ENCODE data around the gene AUTS2.

Gene AUTS2

GRCh38 chr7:69749994-69750393, 151.7 kb downstream of the AUTS2 start:
- Mint-ChIP-seq H3K36me3 (ENCODE audit: low read depth) (no peaks in the 10 kb centered on the region), H3K4me1 (peaks cover 31% of the 10 kb centered on the region), H3K27me3 (ENCODE audit: low read depth) (no peaks in the 10 kb centered on the region), H3K27ac (no peak overlapping the region), H3K9me3 (no peaks in the 10 kb centered on the region), H3K4me3 (no peak overlapping the region)
- TF ChIP-seq, protein P1, sequence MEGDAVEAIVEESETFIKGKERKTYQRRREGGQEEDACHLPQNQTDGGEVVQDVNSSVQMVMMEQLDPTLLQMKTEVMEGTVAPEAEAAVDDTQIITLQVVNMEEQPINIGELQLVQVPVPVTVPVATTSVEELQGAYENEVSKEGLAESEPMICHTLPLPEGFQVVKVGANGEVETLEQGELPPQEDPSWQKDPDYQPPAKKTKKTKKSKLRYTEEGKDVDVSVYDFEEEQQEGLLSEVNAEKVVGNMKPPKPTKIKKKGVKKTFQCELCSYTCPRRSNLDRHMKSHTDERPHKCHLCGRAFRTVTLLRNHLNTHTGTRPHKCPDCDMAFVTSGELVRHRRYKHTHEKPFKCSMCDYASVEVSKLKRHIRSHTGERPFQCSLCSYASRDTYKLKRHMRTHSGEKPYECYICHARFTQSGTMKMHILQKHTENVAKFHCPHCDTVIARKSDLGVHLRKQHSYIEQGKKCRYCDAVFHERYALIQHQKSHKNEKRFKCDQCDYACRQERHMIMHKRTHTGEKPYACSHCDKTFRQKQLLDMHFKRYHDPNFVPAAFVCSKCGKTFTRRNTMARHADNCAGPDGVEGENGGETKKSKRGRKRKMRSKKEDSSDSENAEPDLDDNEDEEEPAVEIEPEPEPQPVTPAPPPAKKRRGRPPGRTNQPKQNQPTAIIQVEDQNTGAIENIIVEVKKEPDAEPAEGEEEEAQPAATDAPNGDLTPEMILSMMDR (IDR thresholded peaks at IDR 0.05; ENCODE audit: unreplicated experiment in 3 of 3) = no peak

GRCh38 chr7:69751026-69751425, 152.8 kb downstream of the AUTS2 start:
- TF ChIP-seq, protein P1 (IDR thresholded peaks at IDR 0.05; ENCODE audit: unreplicated experiment in 3 of 3) = no peak
- Mint-ChIP-seq H3K36me3 (ENCODE audit: low read depth) (no peaks in the 10 kb centered on the region), H3K4me3 (no peak overlapping the region), H3K9me3 (no peaks in the 10 kb centered on the region), H3K4me1 (peaks cover 29% of the 10 kb centered on the region), H3K27ac (peak overlapping the region in 1 of 3 experiments; percentile 14), H3K27me3 (ENCODE audit: low read depth) (no peaks in the 10 kb centered on the region)

DNA sequence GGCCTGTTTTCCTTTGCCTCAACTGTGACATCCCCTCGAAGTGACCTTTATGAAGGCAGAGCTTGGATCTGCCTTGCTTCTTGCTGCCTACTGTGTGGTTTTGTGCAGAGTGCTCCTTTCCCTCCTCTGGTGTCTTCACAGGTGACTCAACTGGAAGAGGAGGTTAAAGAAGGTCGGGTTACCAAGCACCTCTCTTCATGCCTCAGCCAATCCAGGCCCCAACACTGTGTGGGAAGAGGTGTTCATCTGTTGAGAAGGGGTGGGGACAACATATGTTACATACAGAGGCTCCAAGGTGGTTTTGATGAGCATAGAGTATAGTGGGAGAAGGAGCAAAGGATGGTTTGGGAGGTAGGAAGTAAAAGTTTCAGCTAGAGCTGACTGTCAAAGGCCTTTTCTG, 155.7 kb downstream of the AUTS2 start:
- Mint-ChIP-seq H3K4me1 (peaks cover 34% of the 10 kb centered on the region), H3K27me3 (ENCODE audit: low read depth) (no peaks in the 10 kb centered on the region), H3K9me3 (no peaks in the 10 kb centered on the region), H3K27ac (no peak overlapping the region), H3K36me3 (ENCODE audit: low read depth) (no peaks in the 10 kb centered on the region), H3K4me3 (no peak overlapping the region)
- TF ChIP-seq, protein P1 (IDR thresholded peaks at IDR 0.05; ENCODE audit: unreplicated experiment in 3 of 3) = no peak

DNA sequence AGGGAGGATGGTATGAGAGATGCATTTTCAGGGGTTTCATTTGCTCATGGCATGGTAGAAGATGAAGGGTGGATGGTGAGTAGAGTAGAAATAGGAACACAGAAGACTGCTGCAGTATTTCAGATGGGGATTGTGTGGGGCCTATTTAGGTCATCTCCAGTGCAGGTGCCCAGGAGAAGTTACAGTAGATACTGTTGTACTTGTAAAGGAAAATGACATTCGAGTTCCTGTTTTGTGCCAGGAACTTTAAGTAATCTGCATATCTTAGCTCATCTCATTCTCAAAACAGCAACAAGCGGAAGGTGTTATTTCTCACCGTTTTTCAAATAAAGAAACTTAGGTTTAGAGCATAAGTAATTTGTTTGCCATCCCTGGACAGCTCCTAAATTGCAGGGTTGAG, 156.2 kb downstream of the AUTS2 start:
- Mint-ChIP-seq H3K27me3 (ENCODE audit: low read depth) (no peaks in the 10 kb centered on the region), H3K36me3 (ENCODE audit: low read depth) (no peaks in the 10 kb centered on the region), H3K4me3 (no peak overlapping the region), H3K27ac (no peak overlapping the region), H3K4me1 (peaks cover 34% of the 10 kb centered on the region), H3K9me3 (no peaks in the 10 kb centered on the region)
- TF ChIP-seq, protein P1 (IDR thresholded peaks at IDR 0.05; ENCODE audit: unreplicated experiment in 3 of 3) = no peak

DNA sequence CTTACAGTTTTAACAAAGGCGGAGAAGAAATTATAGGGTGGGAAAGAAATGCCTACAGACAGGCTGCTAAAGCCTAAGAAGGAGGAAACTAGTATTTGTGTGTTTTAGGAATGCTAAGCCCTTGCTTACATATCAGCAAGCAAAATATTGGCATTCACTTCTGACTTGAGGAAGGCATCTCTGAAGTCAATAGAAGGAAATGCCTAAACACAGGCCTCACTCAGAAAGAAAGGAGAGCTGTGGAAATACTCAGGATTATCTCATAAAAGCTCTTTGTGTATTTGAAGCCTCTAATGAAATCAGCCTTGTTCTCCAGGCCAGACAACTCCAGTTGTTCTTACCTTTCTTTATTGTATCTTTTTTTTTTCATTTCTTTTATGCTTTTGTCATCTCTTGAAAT, 158.0 kb downstream of the AUTS2 start:
- no peaks in the 10 kb centered on the region for H3K9me3 Mint-ChIP-seq
- H3K27ac Mint-ChIP-seq = no peak overlapping the region
- TF ChIP-seq, protein P1 (IDR thresholded peaks at IDR 0.05; ENCODE audit: unreplicated experiment in 3 of 3) = no peak
- H3K4me1 Mint-ChIP-seq = peaks cover 36% of the 10 kb centered on the region
- H3K36me3 Mint-ChIP-seq (ENCODE audit: low read depth) = no peaks in the 10 kb centered on the region
- H3K27me3 Mint-ChIP-seq (ENCODE audit: low read depth) = no peaks in the 10 kb centered on the region
- no peak overlapping the region for H3K4me3 Mint-ChIP-seq

DNA sequence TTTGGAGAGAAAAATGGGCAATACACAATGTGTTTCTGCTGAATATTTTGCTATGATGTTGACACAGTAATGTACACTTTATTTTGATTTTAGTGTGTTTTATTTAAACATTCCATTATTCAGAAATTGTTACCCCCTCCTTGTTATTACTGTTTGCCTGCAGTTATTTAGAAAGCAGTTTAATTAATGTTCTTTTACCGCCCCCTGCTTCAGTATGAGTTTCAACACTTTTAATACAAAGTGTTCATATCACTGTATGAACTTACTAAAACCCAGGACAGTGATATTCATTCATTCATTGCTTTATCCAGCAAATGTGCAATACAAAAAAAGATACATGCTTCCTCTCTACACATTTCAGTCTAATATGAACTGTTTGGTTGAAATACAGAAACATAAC, 159.3 kb downstream of the AUTS2 start:
- no peaks in the 10 kb centered on the region for H3K9me3 Mint-ChIP-seq
- peaks cover 32% of the 10 kb centered on the region for H3K4me1 Mint-ChIP-seq
- TF ChIP-seq, protein P1 (IDR thresholded peaks at IDR 0.05; ENCODE audit: unreplicated experiment in 3 of 3) = no peak
- H3K36me3 Mint-ChIP-seq (ENCODE audit: low read depth) = no peaks in the 10 kb centered on the region
- no peak overlapping the region for H3K27ac Mint-ChIP-seq
- H3K4me3 Mint-ChIP-seq = no peak overlapping the region
- no peaks in the 10 kb centered on the region for H3K27me3 Mint-ChIP-seq (ENCODE audit: low read depth)
